Gastroesophageal sphincter (tissue), 3 donors: ENCODE results near the gene KCNC4.

ENCODE experiments used
- POLR2AphosphoS5 ChIP-seq: sonication (generic); formaldehyde crosslinking; IDR thresholded peaks from one replicate; pipeline ENCODE4 v1.6.1; 2017; ENCODE audit warnings: antibody characterized with exemption
- TF ChIP-seq, protein P1 (sequence below), 4 experiments: fragments of 200-600 bp in 2 of 4; fragments of 450-650 bp in 2 of 4; sonication (generic) in 1 of 4; IDR thresholded peaks; one replicate each; pipeline ENCODE4 v1.5.1; 2017 to 2019; ENCODE audit warnings: antibody characterized with exemption in 4 of 4, mild to moderate bottlenecking in 2 of 4, moderate library complexity in 2 of 4

DNA sequence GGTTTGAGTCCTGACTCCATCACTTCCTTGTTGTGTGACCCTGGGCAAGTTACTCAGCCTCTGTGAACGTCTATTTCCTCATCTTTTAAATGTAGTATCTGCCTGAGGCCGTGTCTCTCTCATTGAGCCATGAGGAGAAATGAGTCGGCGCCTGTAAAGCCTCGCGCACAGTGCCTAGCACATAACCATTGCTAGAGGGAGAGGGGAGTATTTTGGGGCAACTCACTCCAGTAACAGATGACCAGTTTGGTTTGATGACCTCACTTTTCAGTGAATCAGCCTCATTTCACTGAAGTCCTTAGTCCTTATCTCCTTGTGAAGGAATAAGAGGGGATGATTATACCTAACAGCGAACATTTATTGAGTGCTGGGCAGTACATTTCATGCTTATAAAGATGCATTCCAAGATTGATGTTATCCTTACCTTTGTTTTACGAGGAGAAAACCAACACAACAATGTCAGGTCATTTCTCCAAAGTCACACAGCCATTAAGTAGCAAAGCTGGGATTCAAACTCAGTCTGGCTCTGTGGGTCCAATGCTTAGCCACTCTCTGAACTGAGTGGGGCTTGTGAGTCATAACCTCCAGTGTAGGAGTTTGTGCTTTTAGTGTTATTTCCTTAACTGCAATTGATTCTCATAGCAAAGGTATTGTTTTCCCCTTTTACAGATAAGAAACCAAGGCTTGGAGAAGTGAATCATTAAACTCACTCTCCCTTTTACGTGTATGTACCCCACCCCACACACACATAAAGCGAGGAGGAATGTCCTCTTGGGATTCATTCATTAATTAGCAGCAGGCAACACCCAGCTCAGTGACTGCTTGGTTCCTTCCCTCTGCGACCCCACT, 25.9 kb downstream of the KCNC4 start:
- TF ChIP-seq, protein P1, sequence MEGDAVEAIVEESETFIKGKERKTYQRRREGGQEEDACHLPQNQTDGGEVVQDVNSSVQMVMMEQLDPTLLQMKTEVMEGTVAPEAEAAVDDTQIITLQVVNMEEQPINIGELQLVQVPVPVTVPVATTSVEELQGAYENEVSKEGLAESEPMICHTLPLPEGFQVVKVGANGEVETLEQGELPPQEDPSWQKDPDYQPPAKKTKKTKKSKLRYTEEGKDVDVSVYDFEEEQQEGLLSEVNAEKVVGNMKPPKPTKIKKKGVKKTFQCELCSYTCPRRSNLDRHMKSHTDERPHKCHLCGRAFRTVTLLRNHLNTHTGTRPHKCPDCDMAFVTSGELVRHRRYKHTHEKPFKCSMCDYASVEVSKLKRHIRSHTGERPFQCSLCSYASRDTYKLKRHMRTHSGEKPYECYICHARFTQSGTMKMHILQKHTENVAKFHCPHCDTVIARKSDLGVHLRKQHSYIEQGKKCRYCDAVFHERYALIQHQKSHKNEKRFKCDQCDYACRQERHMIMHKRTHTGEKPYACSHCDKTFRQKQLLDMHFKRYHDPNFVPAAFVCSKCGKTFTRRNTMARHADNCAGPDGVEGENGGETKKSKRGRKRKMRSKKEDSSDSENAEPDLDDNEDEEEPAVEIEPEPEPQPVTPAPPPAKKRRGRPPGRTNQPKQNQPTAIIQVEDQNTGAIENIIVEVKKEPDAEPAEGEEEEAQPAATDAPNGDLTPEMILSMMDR (IDR thresholded peaks at IDR 0.05), result no peak
- no peak for TF ChIP-seq POLR2AphosphoS5
